Mammary microvascular endothelial cell (primary cell): Measurements from ENCODE around the gene COA8. TPM values are rescaled to one million over a fixed set of nuclear protein-coding genes. Genes with fewer than 3 reads are reported as not detected.

Source experiments
- total RNA-seq: library from RNA; depleted of rRNA; stranded (reverse); fragments of >200 nt; gene quantifications from 2 replicates; pipeline ENCODE4 v1.2.3, GENCODE V29; 2015

The COA8 gene, protein sequence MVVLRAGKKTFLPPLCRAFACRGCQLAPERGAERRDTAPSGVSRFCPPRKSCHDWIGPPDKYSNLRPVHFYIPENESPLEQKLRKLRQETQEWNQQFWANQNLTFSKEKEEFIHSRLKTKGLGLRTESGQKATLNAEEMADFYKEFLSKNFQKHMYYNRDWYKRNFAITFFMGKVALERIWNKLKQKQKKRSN
- 34.7 and 39.6 TPM in 2 replicates for total RNA-seq

DNA sequence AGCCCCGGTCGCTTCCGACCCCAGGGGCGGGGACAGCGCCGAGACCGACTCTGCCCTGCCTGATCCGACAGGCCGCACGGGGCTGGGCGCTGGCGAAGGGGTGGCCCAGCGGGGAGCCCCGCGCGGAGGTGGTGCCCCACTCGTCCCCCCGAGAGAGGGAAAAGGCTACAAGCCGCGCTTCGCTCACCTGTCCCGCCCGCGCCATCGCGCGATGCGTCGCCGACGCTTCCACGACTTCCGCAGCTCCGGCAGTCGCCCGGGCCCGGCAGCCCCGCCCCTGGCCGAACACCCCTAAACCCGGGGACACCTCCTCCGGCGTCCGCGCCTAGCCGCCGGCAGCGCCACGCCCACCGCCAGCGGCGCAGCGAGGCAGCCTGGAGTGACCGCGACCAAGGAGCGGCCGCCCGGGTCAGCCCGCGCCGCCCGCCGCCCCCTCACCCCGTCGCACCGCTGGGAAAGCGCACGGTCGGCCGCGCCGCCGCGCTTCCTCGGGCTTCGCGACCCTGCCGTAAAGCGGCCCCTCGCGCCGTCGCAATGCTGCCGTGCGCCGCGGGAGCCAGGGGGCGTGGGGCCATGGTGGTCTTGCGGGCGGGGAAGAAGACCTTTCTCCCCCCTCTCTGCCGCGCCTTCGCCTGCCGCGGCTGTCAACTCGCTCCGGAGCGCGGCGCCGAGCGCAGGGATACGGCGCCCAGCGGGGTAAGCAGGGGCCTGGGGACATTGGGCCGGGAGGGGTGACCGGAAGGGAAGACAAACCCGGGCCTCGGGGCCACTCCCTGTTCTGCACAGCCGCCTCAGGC is at the start of gene COA8, which contains the start of gene BAG5:
TSS of gene COA8 (plus strand) at position 532 of the 797 bp plus-strand sequence. CDS start at position 574, 42 bp downstream.
TSS of gene BAG5 (minus strand) at position 229 of the 797 bp plus-strand sequence. CDS start 1,493 bp downstream, outside the sequence.

DNA sequence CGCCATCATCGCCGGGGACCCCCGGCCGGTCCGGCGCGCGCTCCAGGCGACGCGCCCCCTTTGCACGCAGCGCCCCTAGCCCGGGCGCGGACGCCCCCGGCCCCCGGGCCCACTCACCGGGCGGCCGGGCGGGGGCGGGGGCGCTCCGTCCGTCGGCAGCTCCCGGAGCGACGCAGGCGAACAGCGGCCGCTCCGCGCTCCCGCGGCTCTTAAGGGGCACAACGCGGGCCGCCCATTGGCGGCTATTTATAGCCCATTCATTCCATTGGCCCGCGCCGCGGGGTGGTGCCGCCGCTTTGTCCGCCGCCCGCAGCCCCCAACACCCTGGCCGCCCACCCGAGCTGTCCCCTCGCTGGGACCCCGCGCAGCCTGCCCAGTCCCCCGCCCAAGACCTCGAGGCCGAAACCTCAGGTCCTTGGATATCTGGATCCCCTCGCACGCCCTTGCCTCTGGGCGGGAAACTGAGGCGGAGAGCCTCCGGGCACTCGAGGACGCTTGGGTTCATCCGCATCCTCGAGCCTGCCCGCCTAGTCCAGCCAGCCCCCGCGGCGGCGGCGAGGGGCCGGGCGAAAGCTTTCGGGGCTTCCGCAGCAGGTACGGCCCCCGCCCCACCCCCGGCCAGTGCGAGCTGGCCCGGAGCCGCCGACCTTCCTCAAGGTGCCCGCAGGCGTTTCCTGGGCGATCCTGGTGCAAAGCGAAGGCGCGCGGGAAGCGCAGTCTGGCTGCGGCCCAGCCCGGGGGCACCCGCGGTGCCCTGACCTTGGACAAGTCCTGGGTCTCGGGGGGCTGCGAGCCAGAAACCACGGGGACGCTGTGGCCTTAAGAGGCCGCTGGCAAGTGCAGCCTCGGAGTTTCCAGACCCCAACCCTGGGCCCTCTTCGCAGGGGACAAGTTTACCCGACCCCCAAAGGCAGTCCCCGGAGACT is 39.8 kb upstream of the COA8 start, which contains the start of gene CKB:
TSS of gene CKB (minus strand) at position 182 of the 926 bp plus-strand sequence. CDS start 337 bp downstream, outside the sequence.

DNA sequence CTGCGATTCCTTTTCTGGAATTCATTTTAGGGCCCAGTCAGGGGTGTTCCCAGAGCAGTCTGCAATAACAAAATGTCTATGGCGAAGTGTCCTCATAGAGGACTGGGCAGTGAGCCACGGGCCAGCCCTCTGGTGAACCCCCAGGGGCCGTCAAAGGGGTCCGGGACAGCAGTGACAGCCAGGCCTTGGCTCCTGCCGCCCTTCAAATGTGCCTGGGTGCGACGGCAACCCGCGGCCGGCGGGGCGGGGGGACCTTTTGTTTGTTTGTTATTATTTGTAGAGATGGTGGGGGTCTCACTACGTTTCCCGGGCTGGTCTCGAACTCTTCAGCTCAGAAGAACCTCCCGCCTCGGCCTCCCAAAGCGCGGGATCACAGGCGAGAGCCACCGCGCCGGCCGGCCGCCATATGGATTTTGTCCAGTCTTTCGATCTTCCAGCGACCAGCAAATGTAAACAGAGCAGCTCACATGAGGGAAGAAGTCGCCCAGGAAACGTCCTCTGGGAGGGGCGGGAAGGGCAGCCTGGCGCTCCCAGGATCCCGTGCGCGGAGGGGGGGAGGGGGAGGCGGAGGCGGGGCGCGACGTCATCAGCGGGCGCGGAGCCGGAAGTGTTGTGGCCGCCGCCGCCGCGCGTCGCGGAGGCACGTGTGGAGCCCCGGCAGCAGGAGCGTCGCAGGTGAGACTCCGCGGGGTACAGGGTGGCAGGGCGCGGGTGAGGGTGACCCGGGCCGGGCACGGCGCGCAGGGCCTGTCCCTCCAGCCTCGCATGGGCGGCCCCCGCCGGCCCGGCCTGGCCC is 34.0 kb upstream of the COA8 start, which contains the start of gene TRMT61A:
TSS of gene TRMT61A (plus strand) at position 610 of the 796 bp plus-strand sequence. CDS start 783 bp downstream, outside the sequence.

DNA sequence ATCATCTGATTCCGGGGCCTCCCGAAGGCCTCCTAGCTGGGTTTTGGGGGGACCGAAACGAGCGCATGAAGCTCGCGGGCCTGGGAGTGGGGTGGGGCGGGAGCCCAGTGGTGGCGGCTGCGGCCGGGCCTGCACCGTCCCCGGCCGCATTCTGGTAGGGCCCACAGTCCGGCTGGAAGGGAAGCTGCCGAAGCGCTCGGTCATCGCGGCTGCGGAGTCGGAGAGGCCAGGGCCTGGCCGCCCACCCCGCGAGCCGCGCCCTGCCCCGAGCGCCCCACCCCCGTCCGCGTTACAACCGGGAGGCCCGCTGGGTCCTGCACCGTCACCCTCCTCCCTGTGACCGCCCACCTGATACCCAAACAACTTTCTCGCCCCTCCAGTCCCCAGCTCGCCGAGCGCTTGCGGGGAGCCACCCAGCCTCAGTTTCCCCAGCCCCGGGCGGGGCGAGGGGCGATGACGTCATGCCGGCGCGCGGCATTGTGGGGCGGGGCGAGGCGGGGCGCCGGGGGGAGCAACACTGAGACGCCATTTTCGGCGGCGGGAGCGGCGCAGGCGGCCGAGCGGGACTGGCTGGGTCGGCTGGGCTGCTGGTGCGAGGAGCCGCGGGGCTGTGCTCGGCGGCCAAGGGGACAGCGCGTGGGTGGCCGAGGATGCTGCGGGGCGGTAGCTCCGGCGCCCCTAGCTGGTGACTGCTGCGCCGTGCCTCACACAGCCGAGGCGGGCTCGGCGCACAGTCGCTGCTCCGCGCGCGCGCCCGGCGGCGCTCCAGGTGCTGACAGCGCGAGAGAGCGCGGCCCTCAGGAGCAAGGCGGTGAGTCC is 66.1 kb downstream of the COA8 start, which contains the start of gene KLC1:
TSS of gene KLC1 (plus strand) at position 528 of the 819 bp plus-strand sequence. CDS start 25,354 bp downstream, outside the sequence.

Other genes starting within 250 kb of the COA8 start
- 225 and 282 TPM in 2 replicates for gene EIF5, start 228.7 kb upstream of the COA8 start, total RNA-seq
- 46.6 and 51.9 TPM in 2 replicates for gene MARK3, start 177.5 kb upstream of the COA8 start, total RNA-seq
- gene CKB, start 40.1 kb upstream of the COA8 start, total RNA-seq = 1.7 and 2.7 TPM in 2 replicates
- 11.0 and 11.1 TPM in 2 replicates for gene TRMT61A, start 33.8 kb upstream of the COA8 start, total RNA-seq
- 21.3 and 27.7 TPM in 2 replicates for gene BAG5, start 303 bp upstream of the COA8 start, total RNA-seq
- 236 and 252 TPM in 2 replicates for gene KLC1, start 66.3 kb downstream of the COA8 start, total RNA-seq
- 24.7 and 32.0 TPM in 2 replicates for gene XRCC3, start 152.5 kb downstream of the COA8 start, total RNA-seq
- gene ZFYVE21, start 152.8 kb downstream of the COA8 start, total RNA-seq = 77.7 and 90.2 TPM in 2 replicates